ENCODE measurements around the gene RAB3B. TPM values are rescaled to one million over a fixed set of nuclear protein-coding genes. Genes with fewer than 3 reads are reported as not detected.
"Not testable (repeated sequence)": the region's sequence is repeated elsewhere in the genome, so short reads cannot be mapped to it uniquely, and the experiment has no call there.

Gene RAB3B
- total RNA-seq = not detected
- long read RNA-seq = 0 reads

GRCh38 chr1:51990478-51990965 lies at the start of gene RAB3B:
Gene RAB3B (minus strand): TSS chr1:51990700. CDS start chr1:51977117, 13,583 bp downstream.
- peak; percentile 89 for DNase-seq (ENCODE audit: low spot score)

GRCh38 chr1:52037909-52038308 lies 47.4 kb upstream of the RAB3B start:
- DNase-seq (ENCODE audit: low spot score) = no peak

GRCh38 chr1:52037402-52037814 lies 46.9 kb upstream of the RAB3B start:
- no peak for DNase-seq (ENCODE audit: low spot score)

GRCh38 chr1:52034050-52034384 lies 43.5 kb upstream of the RAB3B start:
- no peak for DNase-seq (ENCODE audit: low spot score)

- DNase-seq (ENCODE audit: low spot score) = peak; percentile 94
Observed at GRCh38 chr1:52033190-52034049, 42.9 kb upstream of the RAB3B start, which contains the start of gene KTI12. Gene KTI12 (minus strand): TSS chr1:52033810. CDS start chr1:52033761, 49 bp downstream.

GRCh38 chr1:52032785-52033131 lies 42.3 kb upstream of the RAB3B start:
- DNase-seq (ENCODE audit: low spot score) = no peak

- DNase-seq (ENCODE audit: low spot score) = no peak
Observed at GRCh38 chr1:52032124-52032784, 41.8 kb upstream of the RAB3B start.

GRCh38 chr1:52028839-52029238 lies 38.3 kb upstream of the RAB3B start:
- DNase-seq (ENCODE audit: low spot score) = not testable (repeated sequence)

- DNase-seq (ENCODE audit: low spot score) = no peak
Observed at GRCh38 chr1:52028328-52028727, 37.8 kb upstream of the RAB3B start.

- DNase-seq (ENCODE audit: low spot score) = no peak
Observed at GRCh38 chr1:52026278-52026677, 35.8 kb upstream of the RAB3B start.

- DNase-seq (ENCODE audit: low spot score) = no peak
Observed at GRCh38 chr1:52022133-52022532, 31.6 kb upstream of the RAB3B start.

GRCh38 chr1:52008071-52008809 lies 17.7 kb upstream of the RAB3B start:
- peak; percentile 57 for DNase-seq (ENCODE audit: low spot score)

- DNase-seq (ENCODE audit: low spot score) = no peak
Observed at GRCh38 chr1:52007215-52008002, 16.9 kb upstream of the RAB3B start.

- peak; percentile 30 for DNase-seq (ENCODE audit: low spot score)
Observed at GRCh38 chr1:52006081-52006553, 15.6 kb upstream of the RAB3B start.

GRCh38 chr1:52005548-52005947 lies 15.0 kb upstream of the RAB3B start:
- not testable (repeated sequence) for DNase-seq (ENCODE audit: low spot score)

GRCh38 chr1:52003877-52004276 lies 13.4 kb upstream of the RAB3B start:
- DNase-seq (ENCODE audit: low spot score) = no peak

- DNase-seq (ENCODE audit: low spot score) = peak; percentile 37
Observed at GRCh38 chr1:52002038-52002917, 11.8 kb upstream of the RAB3B start.

GRCh38 chr1:51998701-51999100 lies 8.2 kb upstream of the RAB3B start:
- no peak for DNase-seq (ENCODE audit: low spot score)

- DNase-seq (ENCODE audit: low spot score) = peak; percentile 16
Observed at GRCh38 chr1:51997974-51998382, 7.5 kb upstream of the RAB3B start.
